Adipocyte (in vitro differentiated cells): Measurements from ENCODE around the gene FBN2.
"Not testable (repeated sequence)": the region's sequence is repeated elsewhere in the genome, so short reads cannot be mapped to it uniquely, and the experiment has no call there.

Experiments used
- DNase-seq: peaks from one replicate; pipeline ENCODE4 v3.0.0-alpha.2; 2015; ENCODE audit warnings: low read depth
- H3K27me3 ChIP-seq: replicated peaks from 2 replicates; pipeline ENCODE4 v1.7.0; 2013; ENCODE audit warnings: mild to moderate bottlenecking, low read length, moderate library complexity; ENCODE audit not compliant: control insufficient read depth, insufficient read depth
- H3K36me3 ChIP-seq: 2 replicates; pipeline ENCODE4 v1.7.0; 2013; ENCODE audit warnings: low read length, mild to moderate bottlenecking, moderate library complexity; ENCODE audit not compliant: control insufficient read depth, insufficient read depth, severe bottlenecking
- H3K4me1 ChIP-seq: 2 replicates; pipeline ENCODE4 v1.7.0; 2013; ENCODE audit warnings: mild to moderate bottlenecking, low read length, moderate library complexity; ENCODE audit not compliant: control insufficient read depth, insufficient read depth
- H3K4me3 ChIP-seq: 2 replicates; pipeline ENCODE4 v1.7.0; 2013; ENCODE audit warnings: mild to moderate bottlenecking, low read length, moderate library complexity
- H3K9ac ChIP-seq: 2 replicates; pipeline ENCODE4 v1.7.0; 2013; ENCODE audit warnings: mild to moderate bottlenecking, low read length, moderate library complexity
- H3K9me3 ChIP-seq: 2 replicates; pipeline ENCODE4 v1.7.0; 2013; ENCODE audit warnings: mild to moderate bottlenecking, low read length, moderate library complexity; ENCODE audit not compliant: control insufficient read depth

Gene FBN2

GRCh38 chr5:128477944-128478343 lies 60.1 kb downstream of the FBN2 start:
- no peaks in the 10 kb centered on the region for H3K9me3 ChIP-seq
- H3K4me3 ChIP-seq, result no peak overlapping the region
- H3K9ac ChIP-seq, result no peak overlapping the region
- no peak for DNase-seq
- no peaks in the 10 kb centered on the region for H3K27me3 ChIP-seq
- H3K36me3 ChIP-seq, result peaks cover 81% of the 10 kb centered on the region
- H3K4me1 ChIP-seq, result peaks cover 26% of the 10 kb centered on the region

- DNase-seq, result no peak
- Histone ChIP-seq H3K36me3 (peaks cover 75% of the 10 kb centered on the region), H3K9ac (no peak overlapping the region), H3K4me3 (no peak overlapping the region), H3K4me1 (peaks cover 42% of the 10 kb centered on the region), H3K27me3 (no peaks in the 10 kb centered on the region), H3K9me3 (no peaks in the 10 kb centered on the region)
These were observed 62.4 kb downstream of the FBN2 start for GRCh38 chr5:128475693-128476092.

- Histone ChIP-seq H3K9me3 (no peaks in the 10 kb centered on the region), H3K36me3 (peaks cover 89% of the 10 kb centered on the region), H3K27me3 (no peaks in the 10 kb centered on the region), H3K4me3 (no peak overlapping the region), H3K9ac (no peak overlapping the region), H3K4me1 (peaks cover 42% of the 10 kb centered on the region)
- no peak for DNase-seq
These were observed 65.1 kb downstream of the FBN2 start for GRCh38 chr5:128472919-128473318.

GRCh38 chr5:128472036-128472435 lies 66.0 kb downstream of the FBN2 start:
- peaks cover 42% of the 10 kb centered on the region for H3K4me1 ChIP-seq
- no peaks in the 10 kb centered on the region for H3K9me3 ChIP-seq
- no peak overlapping the region for H3K9ac ChIP-seq
- no peak overlapping the region for H3K4me3 ChIP-seq
- H3K36me3 ChIP-seq, result peaks cover 90% of the 10 kb centered on the region
- no peak for DNase-seq
- no peaks in the 10 kb centered on the region for H3K27me3 ChIP-seq

GRCh38 chr5:128470663-128471062 lies 67.4 kb downstream of the FBN2 start:
- H3K9ac ChIP-seq, result no peak overlapping the region
- H3K36me3 ChIP-seq, result peaks cover 84% of the 10 kb centered on the region
- no peaks in the 10 kb centered on the region for H3K27me3 ChIP-seq
- DNase-seq, result peak; percentile 67
- H3K4me3 ChIP-seq, result no peak overlapping the region
- H3K4me1 ChIP-seq, result peaks cover 51% of the 10 kb centered on the region
- no peaks in the 10 kb centered on the region for H3K9me3 ChIP-seq

- Histone ChIP-seq H3K4me1 (peaks cover 53% of the 10 kb centered on the region), H3K36me3 (peaks cover 87% of the 10 kb centered on the region), H3K9ac (no peak overlapping the region), H3K4me3 (no peak overlapping the region), H3K27me3 (no peaks in the 10 kb centered on the region), H3K9me3 (no peaks in the 10 kb centered on the region)
- no peak for DNase-seq
These were observed 68.1 kb downstream of the FBN2 start for GRCh38 chr5:128469912-128470311.

- no peaks in the 10 kb centered on the region for H3K9me3 ChIP-seq
- DNase-seq, result no peak
- H3K36me3 ChIP-seq, result peaks cover 94% of the 10 kb centered on the region
- H3K4me3 ChIP-seq, result no peak overlapping the region
- H3K27me3 ChIP-seq, result no peaks in the 10 kb centered on the region
- H3K9ac ChIP-seq, result no peak overlapping the region
- peaks cover 49% of the 10 kb centered on the region for H3K4me1 ChIP-seq
These were observed 71.1 kb downstream of the FBN2 start for GRCh38 chr5:128466980-128467379.

- Histone ChIP-seq H3K9ac (no peak overlapping the region), H3K27me3 (no peaks in the 10 kb centered on the region), H3K4me3 (peak overlapping the region; percentile 20), H3K4me1 (peaks cover 47% of the 10 kb centered on the region), H3K9me3 (no peaks in the 10 kb centered on the region), H3K36me3 (peaks cover 94% of the 10 kb centered on the region)
- peak; percentile 49 for DNase-seq
These were observed 71.5 kb downstream of the FBN2 start for GRCh38 chr5:128466554-128466953.

GRCh38 chr5:128464596-128464995 lies 73.4 kb downstream of the FBN2 start:
- DNase-seq, result no peak
- Histone ChIP-seq H3K36me3 (peaks cover 78% of the 10 kb centered on the region), H3K9ac (no peak overlapping the region), H3K27me3 (no peaks in the 10 kb centered on the region), H3K9me3 (no peaks in the 10 kb centered on the region), H3K4me3 (no peak overlapping the region), H3K4me1 (peaks cover 29% of the 10 kb centered on the region)

GRCh38 chr5:128462330-128462729 lies 75.7 kb downstream of the FBN2 start:
- Histone ChIP-seq H3K4me3 (no peak overlapping the region), H3K9ac (no peak overlapping the region), H3K27me3 (no peaks in the 10 kb centered on the region), H3K4me1 (peaks cover 35% of the 10 kb centered on the region), H3K36me3 (peaks cover 55% of the 10 kb centered on the region), H3K9me3 (no peaks in the 10 kb centered on the region)
- no peak for DNase-seq

- Histone ChIP-seq H3K36me3 (peaks cover 45% of the 10 kb centered on the region), H3K4me1 (peaks cover 15% of the 10 kb centered on the region)
- not testable (repeated sequence) for H3K4me3 ChIP-seq, H3K27me3 ChIP-seq, DNase-seq, H3K9me3 ChIP-seq, H3K9ac ChIP-seq
These were observed 80.7 kb downstream of the FBN2 start for GRCh38 chr5:128457147-128457915.
